IMR-90 (cell line): ENCODE measurements around the gene ISX. TPM values are rescaled to one million over a fixed set of nuclear protein-coding genes. Genes with fewer than 3 reads are reported as not detected.

ENCODE experiments used
- ATAC-seq: fragments of 200-7000 bp; cut with Tn5 transposase; 2 replicates; pipeline ENCODE4 v1.9.1; 2020; ENCODE audit warnings: low read depth, mild to moderate bottlenecking, moderate library complexity
- BruUV-seq: library from RNA; stranded (reverse); fragments of 400-500 nt; replicated peaks from 2 replicates; lab custom pipeline; 2021; lab: Mats Ljungman, UMichigan
- CTCF ChIA-PET: fragments of 300-600 bp; formaldehyde crosslinking; extraction: SDS; loops from one replicate; lab custom pipeline; 2021; ENCODE audit warnings: antibody characterized with exemption; lab: Yijun Ruan, JAX
- POLR2A ChIA-PET: fragments of 300-600 bp; sonication (Branson Sonifier 250); formaldehyde crosslinking; loops from one replicate; lab custom pipeline; 2022; ENCODE audit warnings: antibody characterized with exemption; ENCODE audit not compliant: unreplicated experiment; lab: Charles Lee
- DNase-seq: peaks from one replicate; pipeline ENCODE4 v3.0.0; 2013
- H2AFZ ChIP-seq: replicated peaks from 2 replicates; pipeline ENCODE3; 2013; ENCODE audit warnings: low read length, mild to moderate bottlenecking; ENCODE audit not compliant: poor library complexity
- H2AK5ac ChIP-seq: 2 replicates; pipeline ENCODE4 v1.6.1; 2013; ENCODE audit warnings: low read depth, low read length, inconsistent platforms
- H2AK9ac ChIP-seq: replicated peaks from 2 replicates; pipeline ENCODE3; 2013; ENCODE audit warnings: mild to moderate bottlenecking, low read depth, low read length, moderate library complexity; ENCODE audit not compliant: poor library complexity
- H2BK120ac ChIP-seq: 2 replicates; pipeline ENCODE4 v1.6.1; 2013; ENCODE audit warnings: low read depth, low read length, inconsistent platforms
- H2BK15ac ChIP-seq: 3 replicates; pipeline ENCODE4 v1.6.1; 2013; ENCODE audit warnings: low read depth, low read length, inconsistent platforms
- H2BK20ac ChIP-seq: 2 replicates; pipeline ENCODE4 v1.6.1; 2013; ENCODE audit warnings: low read depth, mild to moderate bottlenecking, inconsistent platforms, low read length, moderate library complexity
- H2BK5ac ChIP-seq: 2 replicates; pipeline ENCODE4 v1.6.1; 2013; ENCODE audit warnings: mild to moderate bottlenecking, low read depth, low read length, inconsistent platforms; ENCODE audit not compliant: poor library complexity, severe bottlenecking
- H3K14ac ChIP-seq: replicated peaks from 2 replicates; pipeline ENCODE4 v1.6.1; 2013; ENCODE audit warnings: low read depth, low read length, inconsistent platforms
- H3K18ac ChIP-seq: 2 replicates; pipeline ENCODE4 v1.6.1; 2013; ENCODE audit warnings: low read depth, low read length, control low read depth
- H3K23ac ChIP-seq: 2 replicates; pipeline ENCODE4 v1.6.1; 2013; ENCODE audit warnings: low read depth, low read length, inconsistent platforms
- H3K27ac ChIP-seq: 2 replicates; pipeline ENCODE4 v1.5.1; 2013; ENCODE audit warnings: mild to moderate bottlenecking, control low read depth, low read length; ENCODE audit not compliant: insufficient read depth
- H3K27me3 ChIP-seq: 2 replicates; pipeline ENCODE4 v1.6.1; 2013; ENCODE audit warnings: low read length; ENCODE audit not compliant: control insufficient read depth, insufficient read depth
- H3K36me3 ChIP-seq: 2 replicates; pipeline ENCODE4 v1.6.1; 2013; ENCODE audit warnings: low read length, mixed read lengths; ENCODE audit not compliant: control insufficient read depth, insufficient read depth
- H3K4ac ChIP-seq: 2 replicates; pipeline ENCODE4 v1.6.1; 2013; ENCODE audit warnings: low read depth, low read length, inconsistent platforms
- H3K4me1 ChIP-seq: 2 replicates; pipeline ENCODE4 v1.6.1; 2013; ENCODE audit warnings: low read length, mixed read lengths; ENCODE audit not compliant: control insufficient read depth, insufficient read depth
- H3K4me2 ChIP-seq: 2 replicates; pipeline ENCODE4 v1.6.1; 2013; ENCODE audit warnings: low read depth, mild to moderate bottlenecking, control low read depth, low read length, moderate library complexity
- H3K4me3 ChIP-seq: 2 replicates; pipeline ENCODE4 v1.5.1; 2013; ENCODE audit warnings: low read depth, mild to moderate bottlenecking, control low read depth, low read length, moderate library complexity; ENCODE audit not compliant: insufficient read depth
- H3K56ac ChIP-seq: 2 replicates; pipeline ENCODE4 v1.6.1; 2013; ENCODE audit warnings: low read length, inconsistent platforms; ENCODE audit not compliant: insufficient read depth; ENCODE audit errors: extremely low read depth
- H3K79me1 ChIP-seq, 2 experiments: 2 replicates each; pipeline ENCODE4 v1.6.1; 2013; ENCODE audit warnings: low read length in 2 of 2, inconsistent platforms in 1 of 2, low read depth in 1 of 2
- H3K9ac ChIP-seq: 2 replicates; pipeline ENCODE4 v1.6.1; 2013; ENCODE audit warnings: low read depth, low read length, control low read depth
- H3K9me1 ChIP-seq: 2 replicates; pipeline ENCODE4 v1.6.1; 2013; ENCODE audit warnings: low read length, inconsistent platforms; ENCODE audit not compliant: insufficient read depth
- H3K9me3 ChIP-seq: 2 replicates; pipeline ENCODE4 v1.6.1; 2013; ENCODE audit warnings: low read length; ENCODE audit not compliant: control insufficient read depth, insufficient read depth
- H4K20me1 ChIP-seq: 2 replicates; pipeline ENCODE4 v1.6.1; 2013; ENCODE audit warnings: low read length, inconsistent platforms; ENCODE audit not compliant: insufficient read depth
- H4K5ac ChIP-seq: 2 replicates; pipeline ENCODE4 v1.6.1; 2013; ENCODE audit warnings: mild to moderate bottlenecking, low read depth, low read length, control low read depth
- H4K8ac ChIP-seq, 2 experiments: 2 replicates each; pipeline ENCODE4 v1.6.1; 2013; ENCODE audit warnings: low read depth in 2 of 2, low read length in 2 of 2, control low read depth in 1 of 2, inconsistent platforms in 1 of 2
- H4K91ac ChIP-seq: 2 replicates; pipeline ENCODE4 v1.6.1; 2013; ENCODE audit warnings: low read depth, low read length, inconsistent platforms; ENCODE audit not compliant: insufficient read depth
- BHLHE40 ChIP-seq: fragments of 150-350 bp; IDR thresholded peaks from 2 replicates; pipeline ENCODE4 v1.6.1; 2016; ENCODE audit warnings: mild to moderate bottlenecking, low read depth, low read length
- CEBPB ChIP-seq: IDR thresholded peaks from 2 replicates; pipeline ENCODE4 v1.6.1; 2012; ENCODE audit warnings: low read depth, low read length, improper control_type of control experiment
- FOS ChIP-seq: fragments of 150-350 bp; IDR thresholded peaks from 2 replicates; pipeline ENCODE4 v1.6.1; 2016; ENCODE audit warnings: low read depth, low read length
- MAFK ChIP-seq: IDR thresholded peaks from 2 replicates; pipeline ENCODE4 v1.6.1; 2012; ENCODE audit warnings: low read depth, low read length, improper control_type of control experiment
- MAZ ChIP-seq: IDR thresholded peaks from 2 replicates; pipeline ENCODE4 v1.6.1; 2012; ENCODE audit warnings: low read depth, mild to moderate bottlenecking, low read length, improper control_type of control experiment, moderate library complexity, borderline replicate concordance
- MXI1 ChIP-seq: IDR thresholded peaks from 2 replicates; pipeline ENCODE4 v1.6.1; 2012; ENCODE audit warnings: low read depth, mild to moderate bottlenecking, low read length, moderate library complexity, borderline replicate concordance
- NFE2L2 ChIP-seq: fragments of 150-350 bp; IDR thresholded peaks from 2 replicates; pipeline ENCODE4 v1.6.1; 2016; ENCODE audit warnings: low read depth, mild to moderate bottlenecking, low read length
- POLR2A ChIP-seq: IDR thresholded peaks from 2 replicates; pipeline ENCODE4 v1.6.1; 2012; ENCODE audit warnings: mild to moderate bottlenecking, low read depth, low read length
- RAD21 ChIP-seq: IDR thresholded peaks from 2 replicates; pipeline ENCODE4 v1.6.1; 2012; ENCODE audit warnings: low read length, improper control_type of control experiment
- RCOR1 ChIP-seq: IDR thresholded peaks from 2 replicates; pipeline ENCODE4 v1.6.1; 2012; ENCODE audit warnings: mild to moderate bottlenecking, low read length, improper control_type of control experiment; ENCODE audit not compliant: insufficient replicate concordance
- RFX5 ChIP-seq: IDR thresholded peaks from 2 replicates; pipeline ENCODE4 v1.8.0; 2012; ENCODE audit warnings: low read depth, mild to moderate bottlenecking, low read length, moderate library complexity
- SMC3 ChIP-seq: fragments of 150-350 bp; IDR thresholded peaks from 2 replicates; pipeline ENCODE4 v1.6.1; 2016; ENCODE audit warnings: low read depth, mild to moderate bottlenecking, antibody characterized with exemption, low read length, moderate library complexity
- WGBS, 2 experiments: methylation state at CpG; one replicate each; pipeline versions ENCODE4 v1.1.5 to v1.1.7; 2013; ENCODE audit warnings: missing lambda C conversion rate in 2 of 2; ENCODE audit not compliant: insufficient read length in 1 of 2; ENCODE audit errors: extremely low coverage in 2 of 2; 5-methylcytosine and 5-hydroxymethylcytosine counted together
- dilution Hi-C: fragments of 300-500 bp; cut with HindIII; formaldehyde crosslinking; loops from one replicate; pipeline ENCODE4 v1.14.3; 2018; ENCODE audit warnings: low sequenced_read_pairs; ENCODE audit not compliant: unreplicated experiment
- in situ Hi-C: fragments of 300-500 bp; cut with MboI; formaldehyde crosslinking; loops from 3 replicates; pipeline ENCODE4 v1.14.3; 2019; ENCODE audit warnings: low sequenced_read_pairs, inconsistent platforms, mixed read lengths
- intact Hi-C: fragments of 100-400 bp; cut with micrococcal nuclease; formaldehyde crosslinking; loops from 2 replicates; pipeline ENCODE4 v1.10.0; 2022
- polyA plus RNA-seq, 3 experiments: library from polyadenylated mRNA; depleted of rRNA; stranded (reverse); fragments of >200 nt; gene quantifications; 2 replicates each; pipeline ENCODE4 v1.2.3, GENCODE V29; 2012; ENCODE audit warnings: low replicate concordance in 1 of 3
- total RNA-seq: library from RNA; depleted of rRNA; stranded (reverse); fragments of >200 nt; gene quantifications from 2 replicates; pipeline ENCODE4 v1.2.3, GENCODE V29; 2012
- TF ChIP-seq, protein P1 (sequence below): conservative IDR thresholded peaks from 2 replicates; pipeline ENCODE4 v1.5.1; 2012; ENCODE audit warnings: mild to moderate bottlenecking, low read depth, low read length, improper control_type of control experiment
- TF ChIP-seq, protein P2 (sequence below): fragments of 150-350 bp; IDR thresholded peaks from 2 replicates; pipeline ENCODE4 v1.6.1; 2016; ENCODE audit warnings: low read depth, mild to moderate bottlenecking, low read length, moderate library complexity, borderline replicate concordance
- TF ChIP-seq, protein P3 (sequence below): fragments of 150-350 bp; IDR thresholded peaks from 2 replicates; pipeline ENCODE4 v1.6.1; 2017; ENCODE audit warnings: mild to moderate bottlenecking, antibody characterized with exemption, low read length, low read depth

ISX gene
- total and polyA plus RNA-seq, 2 of the 4 experiments (the other 2 are of a cell fraction), result not detected

DNA sequence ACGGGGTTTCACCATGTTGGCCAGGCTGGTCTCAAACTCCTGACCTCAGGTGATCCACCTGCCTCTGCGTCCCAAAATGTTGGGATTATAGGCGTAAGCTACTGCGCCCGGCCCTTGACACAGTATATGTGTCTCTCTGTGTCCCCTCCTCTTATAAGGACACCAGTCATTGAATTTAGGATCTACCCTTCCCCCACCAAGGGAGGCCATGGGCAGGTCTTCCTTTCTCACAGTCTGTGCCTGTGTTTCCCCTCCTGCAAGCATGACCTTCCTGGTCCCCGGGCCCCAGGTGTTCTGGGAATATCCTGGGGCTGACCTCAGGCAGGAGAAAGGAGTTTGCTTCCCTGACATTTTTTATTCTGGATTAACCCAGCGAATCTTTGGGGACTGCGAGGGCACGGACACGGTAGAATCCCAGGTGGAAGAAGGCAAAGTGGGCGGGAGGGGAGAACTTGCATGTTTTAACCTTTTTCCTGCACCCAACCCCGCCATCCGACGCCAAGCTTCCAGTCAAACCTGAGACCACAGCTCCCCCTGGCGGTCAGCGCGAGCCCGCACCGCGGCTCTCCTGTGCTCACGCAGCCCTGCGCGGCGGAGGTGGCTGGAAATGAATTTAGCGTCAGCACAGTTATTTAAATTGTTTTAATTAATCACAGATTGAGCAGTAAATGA, 42.1 kb upstream of the ISX start:
- DNase-seq (no peak), ATAC-seq (no peak)
- Histone ChIP-seq H3K56ac (no peak overlapping the region), H3K9ac (no peak overlapping the region), H3K4ac (no peak overlapping the region), H4K91ac (no peak overlapping the region), H2BK120ac (no peak overlapping the region), H3K4me2 (no peak overlapping the region), H2BK5ac (no peak overlapping the region), H3K9me3 (peaks cover 9% of the 10 kb centered on the region; the same call in 1 of the 2 replicates), H3K79me1 (no peaks in the 10 kb centered on the region), H3K4me1 (no peaks in the 10 kb centered on the region), H3K14ac (no peak overlapping the region), H2BK20ac (no peak overlapping the region), H3K9me1 (no peaks in the 10 kb centered on the region), H2BK15ac (no peak overlapping the region), H3K23ac (no peak overlapping the region), H2AFZ (no peak overlapping the region), H3K27me3 (no peaks in the 10 kb centered on the region), H3K18ac (no peak overlapping the region), H4K5ac (no peak overlapping the region), H4K8ac (no peak overlapping the region), H3K4me3 (no peak overlapping the region), H2AK5ac (no peak overlapping the region), H3K27ac (no peak overlapping the region), H4K20me1 (no peaks in the 10 kb centered on the region), H3K36me3 (no peaks in the 10 kb centered on the region), H2AK9ac (no peak overlapping the region)
- no peak for TF ChIP-seq RCOR1
- no peak for TF ChIP-seq CEBPB
- TF ChIP-seq, protein P1, sequence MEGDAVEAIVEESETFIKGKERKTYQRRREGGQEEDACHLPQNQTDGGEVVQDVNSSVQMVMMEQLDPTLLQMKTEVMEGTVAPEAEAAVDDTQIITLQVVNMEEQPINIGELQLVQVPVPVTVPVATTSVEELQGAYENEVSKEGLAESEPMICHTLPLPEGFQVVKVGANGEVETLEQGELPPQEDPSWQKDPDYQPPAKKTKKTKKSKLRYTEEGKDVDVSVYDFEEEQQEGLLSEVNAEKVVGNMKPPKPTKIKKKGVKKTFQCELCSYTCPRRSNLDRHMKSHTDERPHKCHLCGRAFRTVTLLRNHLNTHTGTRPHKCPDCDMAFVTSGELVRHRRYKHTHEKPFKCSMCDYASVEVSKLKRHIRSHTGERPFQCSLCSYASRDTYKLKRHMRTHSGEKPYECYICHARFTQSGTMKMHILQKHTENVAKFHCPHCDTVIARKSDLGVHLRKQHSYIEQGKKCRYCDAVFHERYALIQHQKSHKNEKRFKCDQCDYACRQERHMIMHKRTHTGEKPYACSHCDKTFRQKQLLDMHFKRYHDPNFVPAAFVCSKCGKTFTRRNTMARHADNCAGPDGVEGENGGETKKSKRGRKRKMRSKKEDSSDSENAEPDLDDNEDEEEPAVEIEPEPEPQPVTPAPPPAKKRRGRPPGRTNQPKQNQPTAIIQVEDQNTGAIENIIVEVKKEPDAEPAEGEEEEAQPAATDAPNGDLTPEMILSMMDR, result peak; percentile 60
- no peak for TF ChIP-seq BHLHE40
- TF ChIP-seq RFX5, result no peak
- no peak for TF ChIP-seq POLR2A
- no peak for TF ChIP-seq MXI1
- TF ChIP-seq MAZ, result no peak
- TF ChIP-seq NFE2L2, result no peak
- no peak for TF ChIP-seq MAFK
- TF ChIP-seq SMC3, result peak; percentile 50
- TF ChIP-seq RAD21, result peak; percentile 65
- TF ChIP-seq, protein P2, sequence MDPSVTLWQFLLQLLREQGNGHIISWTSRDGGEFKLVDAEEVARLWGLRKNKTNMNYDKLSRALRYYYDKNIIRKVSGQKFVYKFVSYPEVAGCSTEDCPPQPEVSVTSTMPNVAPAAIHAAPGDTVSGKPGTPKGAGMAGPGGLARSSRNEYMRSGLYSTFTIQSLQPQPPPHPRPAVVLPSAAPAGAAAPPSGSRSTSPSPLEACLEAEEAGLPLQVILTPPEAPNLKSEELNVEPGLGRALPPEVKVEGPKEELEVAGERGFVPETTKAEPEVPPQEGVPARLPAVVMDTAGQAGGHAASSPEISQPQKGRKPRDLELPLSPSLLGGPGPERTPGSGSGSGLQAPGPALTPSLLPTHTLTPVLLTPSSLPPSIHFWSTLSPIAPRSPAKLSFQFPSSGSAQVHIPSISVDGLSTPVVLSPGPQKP, result no peak
- TF ChIP-seq, protein P3, sequence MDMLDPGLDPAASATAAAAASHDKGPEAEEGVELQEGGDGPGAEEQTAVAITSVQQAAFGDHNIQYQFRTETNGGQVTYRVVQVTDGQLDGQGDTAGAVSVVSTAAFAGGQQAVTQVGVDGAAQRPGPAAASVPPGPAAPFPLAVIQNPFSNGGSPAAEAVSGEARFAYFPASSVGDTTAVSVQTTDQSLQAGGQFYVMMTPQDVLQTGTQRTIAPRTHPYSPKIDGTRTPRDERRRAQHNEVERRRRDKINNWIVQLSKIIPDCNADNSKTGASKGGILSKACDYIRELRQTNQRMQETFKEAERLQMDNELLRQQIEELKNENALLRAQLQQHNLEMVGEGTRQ, result no peak
- no peak for TF ChIP-seq FOS
- POLR2A ChIA-PET, result no interaction called here
- dilution Hi-C loops, result no loop called here
- intact Hi-C loops, result loop anchor here (5.0 kb wide), 1 partner anchor 1722 kb away; no protein-coding TSS in a partner anchor
- CTCF ChIA-PET, result interaction anchor here (0.8 kb wide), 1 partner anchor 52 kb away, joined by 3 read pairs; no protein-coding TSS in a partner anchor
- in situ Hi-C loops, result loop anchor here (10.0 to 25.0 kb wide), 2 partner anchors 59 to 1512 kb away; no protein-coding TSS in a partner anchor
- WGBS, 2 experiments, result 55% methylated on average over 9 of the region's 25 CpGs; no CpG with 5 or more reads in 1 of the 2 experiments
- BruUV-seq, result no TSS peak
